ENCODE data around the gene NEU4. TPM values are rescaled to one million over a fixed set of nuclear protein-coding genes. Genes with fewer than 3 reads are reported as not detected.

Gene NEU4
- total RNA-seq, 1 experiment from 2014 or later: 0.31 TPM

GRCh38 chr2:241851325-241852115 lies 42.5 kb downstream of the NEU4 start:
- no peak for DNase-seq (ENCODE audit: low spot score)

GRCh38 chr2:241852116-241852980 lies 43.4 kb downstream of the NEU4 start:
- DNase-seq (ENCODE audit: low spot score): no peak

GRCh38 chr2:241852981-241853631 lies 44.1 kb downstream of the NEU4 start:
- DNase-seq (ENCODE audit: low spot score): no peak

- no peak for DNase-seq (ENCODE audit: low spot score)
Measured at GRCh38 chr2:241853651-241854341, 44.8 kb downstream of the NEU4 start.

- DNase-seq (ENCODE audit: low spot score): no peak
Measured at GRCh38 chr2:241854342-241855244, 45.6 kb downstream of the NEU4 start.

- no peak for DNase-seq (ENCODE audit: low spot score)
Measured at GRCh38 chr2:241855245-241855887, 46.4 kb downstream of the NEU4 start.

GRCh38 chr2:241855888-241856422 lies 47.0 kb downstream of the NEU4 start:
- DNase-seq (ENCODE audit: low spot score): no peak

GRCh38 chr2:241857041-241857541 lies 48.1 kb downstream of the NEU4 start:
- DNase-seq (ENCODE audit: low spot score): no peak

- DNase-seq (ENCODE audit: low spot score): no peak
Measured at GRCh38 chr2:241857572-241858121, 48.7 kb downstream of the NEU4 start.

- no peak for DNase-seq (ENCODE audit: low spot score)
Measured at GRCh38 chr2:241858206-241859016, 49.4 kb downstream of the NEU4 start, which contains the start of gene PDCD1. PDCD1 (minus strand) TSS chr2:241858894; CDS start chr2:241858838, 56 bp downstream.

GRCh38 chr2:241859017-241859435 lies 50.0 kb downstream of the NEU4 start:
- DNase-seq (ENCODE audit: low spot score): no peak

GRCh38 chr2:241859436-241860183 lies 50.6 kb downstream of the NEU4 start:
- DNase-seq (ENCODE audit: low spot score): no peak

GRCh38 chr2:241860184-241861078 lies 51.4 kb downstream of the NEU4 start:
- DNase-seq (ENCODE audit: low spot score): no peak

- no peak for DNase-seq (ENCODE audit: low spot score)
Measured at GRCh38 chr2:241861264-241861663, 52.3 kb downstream of the NEU4 start.

- DNase-seq (ENCODE audit: low spot score): no peak
Measured at GRCh38 chr2:241862093-241862492, 53.1 kb downstream of the NEU4 start.

GRCh38 chr2:241862775-241863535 lies 54.0 kb downstream of the NEU4 start:
- no peak for DNase-seq (ENCODE audit: low spot score)

All from HT-29 (cell line).